NCI-H2081 treated with DMSO at 0.1 percent for 48 hours (cell line): ENCODE measurements around the gene HDGFL3.
"Not testable (repeated sequence)": the region's sequence is repeated elsewhere in the genome, so short reads cannot be mapped to it uniquely, and the experiment has no call there.

Experiments used
- DNase-seq: peaks from one replicate; lab custom pipeline; 2025; lab: John Stamatoyannopoulos, UW

HDGFL3 gene

DNA sequence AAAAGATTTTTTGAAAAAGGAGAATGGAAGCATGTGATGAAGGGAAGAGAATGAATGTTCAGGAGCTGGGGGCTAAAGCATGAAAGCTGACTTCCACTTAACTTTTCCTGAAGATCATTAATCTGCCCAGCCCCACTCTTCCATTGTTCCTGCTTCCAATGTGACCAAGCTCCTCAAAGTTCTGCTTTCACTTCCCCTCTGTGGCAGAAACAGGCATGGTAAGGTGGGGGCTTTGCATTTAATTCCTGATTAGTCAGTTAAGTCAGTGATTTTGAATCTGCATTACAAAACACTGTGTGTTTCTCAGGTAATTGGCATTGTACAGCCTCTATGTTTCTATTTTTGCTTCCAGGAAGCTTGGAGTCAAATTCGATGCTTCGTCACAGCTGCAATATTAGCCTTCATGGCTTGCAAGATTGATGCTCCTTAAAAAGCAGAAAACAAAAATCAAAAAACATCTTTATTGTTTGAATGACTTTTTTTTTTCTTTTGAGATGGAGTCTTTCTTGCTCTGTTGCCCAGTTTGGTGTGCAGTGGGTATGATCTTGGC, 107.5 kb downstream of the HDGFL3 start:
- DNase-seq, result no peak

DNA sequence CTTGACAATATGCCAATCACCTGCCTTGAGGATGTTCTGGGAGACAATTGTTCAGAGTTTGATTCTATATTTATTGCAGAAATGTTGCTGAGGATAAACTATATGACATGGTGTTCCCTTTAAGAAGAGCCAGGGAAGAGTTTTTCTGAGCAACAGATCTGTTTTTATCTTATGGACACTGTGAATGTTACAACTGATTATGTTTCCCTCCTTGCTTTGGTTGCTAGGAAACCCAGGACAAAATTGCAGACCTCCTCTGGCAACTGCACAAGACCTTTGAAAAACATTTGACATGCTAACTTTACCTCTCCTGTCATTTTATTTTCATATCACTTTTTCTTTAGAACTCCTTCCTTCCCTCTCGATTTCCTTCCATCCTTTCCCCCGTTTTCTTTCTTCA, 108.3 kb downstream of the HDGFL3 start:
- DNase-seq, result no peak

DNA sequence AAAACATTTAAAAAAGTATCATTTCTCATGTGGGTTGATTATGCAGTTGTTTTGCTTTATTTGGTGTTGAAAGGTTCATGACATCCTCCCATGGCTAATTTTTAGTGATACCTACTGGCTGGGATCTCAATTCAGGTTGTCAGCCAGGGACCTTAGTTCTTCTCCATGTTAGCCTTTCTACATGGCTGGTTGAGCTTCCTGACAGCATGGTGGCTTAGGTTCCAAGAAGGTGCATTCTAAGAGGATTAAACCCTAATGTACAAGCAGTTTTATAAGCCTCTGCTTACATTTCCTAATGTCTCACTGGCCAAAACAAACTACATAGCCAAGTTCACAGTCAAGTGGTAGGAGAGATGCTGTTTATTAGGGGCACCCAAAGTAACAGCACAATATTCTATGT, 109.5 kb downstream of the HDGFL3 start:
- DNase-seq, result no peak

DNA sequence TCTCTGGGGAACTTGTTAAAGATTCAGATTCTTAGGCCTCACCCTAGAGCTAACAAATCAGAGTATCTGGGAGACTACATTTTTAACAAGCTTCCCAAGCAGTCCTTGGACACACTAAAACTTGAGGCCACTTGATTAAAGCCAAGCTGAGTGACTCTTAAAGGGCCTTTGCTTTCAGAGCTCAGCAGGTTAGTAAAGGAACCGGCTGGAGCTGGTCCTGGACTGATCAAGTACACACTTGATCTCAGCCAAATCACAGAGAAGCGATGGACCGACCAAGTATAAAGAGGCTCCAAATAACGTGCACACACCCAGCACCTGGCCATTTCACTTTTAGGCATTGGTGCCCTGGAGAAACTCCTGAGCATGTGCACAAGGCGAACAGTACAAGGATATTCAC, 113.0 kb downstream of the HDGFL3 start:
- DNase-seq, result no peak

DNA sequence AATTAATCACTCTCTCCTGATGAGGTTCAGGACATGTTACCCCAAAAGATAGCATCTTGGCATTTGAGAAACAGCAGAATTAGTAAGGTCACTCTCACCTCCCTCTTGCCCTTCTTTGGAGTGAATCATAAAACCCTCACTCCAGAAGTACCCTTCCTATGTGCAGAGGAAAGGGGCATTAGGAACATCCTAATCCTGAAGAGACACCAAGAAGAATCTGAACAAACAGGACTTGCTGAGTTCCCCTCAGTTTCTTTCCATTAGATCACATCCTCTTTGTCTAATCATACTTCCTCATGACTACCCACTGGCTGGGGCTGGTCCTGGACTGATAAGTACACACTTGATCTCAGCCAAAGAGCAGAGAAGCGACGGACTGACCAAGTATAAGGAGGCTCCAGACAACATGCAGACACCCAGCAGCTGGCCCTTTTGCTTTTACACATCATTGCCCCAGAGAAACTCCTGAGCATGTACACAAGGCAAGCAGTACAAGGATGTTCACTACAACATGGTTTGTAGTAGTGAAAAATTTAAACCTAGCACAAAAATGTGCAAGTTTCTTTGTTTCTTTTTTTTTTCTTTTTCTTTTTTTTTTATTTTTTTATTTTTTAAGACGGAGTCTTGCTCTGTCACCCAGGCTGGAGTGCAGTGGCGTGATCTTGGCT, 115.2 kb downstream of the HDGFL3 start:
- no peak for DNase-seq

DNA sequence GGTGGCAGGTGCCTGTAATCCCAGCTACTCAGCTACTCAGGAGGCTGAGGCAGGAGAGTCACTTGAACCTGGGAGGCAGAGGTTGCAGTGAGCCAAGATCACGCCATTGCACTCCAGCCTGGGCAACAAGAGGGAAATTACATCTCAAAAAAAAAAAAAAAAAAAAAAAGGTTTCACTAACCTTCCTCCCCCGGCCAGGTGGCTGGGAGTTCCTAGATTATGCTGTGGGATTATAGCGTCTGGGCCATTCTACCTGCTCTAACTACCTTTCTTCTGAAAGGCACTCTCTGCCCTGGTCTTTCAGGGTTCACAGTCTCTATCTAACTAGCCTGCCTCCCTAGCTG, 115.7 kb downstream of the HDGFL3 start:
- not testable (repeated sequence) for DNase-seq

DNA sequence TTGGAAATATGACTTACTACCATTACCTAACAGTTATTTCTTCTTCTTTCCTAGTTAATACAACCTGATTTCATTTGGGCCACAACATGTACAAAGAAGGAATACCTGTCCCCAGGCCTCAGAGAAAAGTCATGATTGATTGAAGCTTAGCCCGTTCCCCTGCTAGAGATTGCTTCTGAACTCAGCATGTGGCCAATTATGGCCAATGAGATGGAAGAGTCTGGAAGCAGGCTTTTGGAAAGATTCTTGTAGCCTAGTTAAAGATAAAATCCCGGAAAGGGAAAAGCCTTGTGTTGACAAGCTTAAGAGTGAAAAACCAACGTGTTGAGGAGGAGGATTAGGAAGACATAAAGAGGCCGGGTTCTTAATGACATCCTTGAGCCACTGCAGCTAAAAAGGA, 117.2 kb downstream of the HDGFL3 start:
- no peak for DNase-seq

DNA sequence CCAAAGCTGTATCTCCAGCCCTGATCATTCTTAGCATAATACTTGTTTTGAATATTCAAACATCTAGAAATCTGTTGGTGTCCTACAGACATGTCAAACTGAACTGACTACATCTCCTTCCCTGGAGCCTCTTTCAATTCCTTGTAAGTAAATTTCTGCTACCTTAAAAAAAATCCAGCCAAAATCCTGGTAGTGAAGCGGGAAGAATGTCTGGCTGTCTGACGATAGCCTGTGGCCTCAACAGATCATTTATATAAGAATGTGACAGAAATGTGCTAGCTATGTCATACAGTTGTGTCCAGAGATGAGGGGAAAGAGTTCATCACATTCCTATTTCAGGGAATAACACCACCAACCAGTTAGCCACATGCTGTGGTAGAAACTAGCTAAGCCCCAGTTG, 118.7 kb downstream of the HDGFL3 start:
- no peak for DNase-seq

DNA sequence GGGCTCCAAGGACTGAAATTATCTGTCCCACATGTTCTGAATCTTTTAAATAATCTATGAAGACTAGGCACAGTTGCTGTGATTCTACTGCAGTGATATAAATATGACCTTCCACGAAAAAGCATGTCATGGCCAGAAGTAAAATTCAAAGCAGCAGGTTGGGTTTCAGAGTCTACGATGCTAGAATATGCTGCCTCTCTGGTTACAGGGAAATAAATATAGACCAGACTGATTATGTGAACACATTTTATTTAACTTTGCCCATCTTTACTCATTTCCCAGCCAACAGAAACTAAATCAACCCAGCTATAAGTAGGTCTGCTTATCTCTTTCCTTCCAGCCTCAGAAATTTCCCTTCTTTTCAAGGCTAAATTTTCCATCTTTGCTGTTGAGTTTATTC, 120.0 kb downstream of the HDGFL3 start:
- no peak for DNase-seq

DNA sequence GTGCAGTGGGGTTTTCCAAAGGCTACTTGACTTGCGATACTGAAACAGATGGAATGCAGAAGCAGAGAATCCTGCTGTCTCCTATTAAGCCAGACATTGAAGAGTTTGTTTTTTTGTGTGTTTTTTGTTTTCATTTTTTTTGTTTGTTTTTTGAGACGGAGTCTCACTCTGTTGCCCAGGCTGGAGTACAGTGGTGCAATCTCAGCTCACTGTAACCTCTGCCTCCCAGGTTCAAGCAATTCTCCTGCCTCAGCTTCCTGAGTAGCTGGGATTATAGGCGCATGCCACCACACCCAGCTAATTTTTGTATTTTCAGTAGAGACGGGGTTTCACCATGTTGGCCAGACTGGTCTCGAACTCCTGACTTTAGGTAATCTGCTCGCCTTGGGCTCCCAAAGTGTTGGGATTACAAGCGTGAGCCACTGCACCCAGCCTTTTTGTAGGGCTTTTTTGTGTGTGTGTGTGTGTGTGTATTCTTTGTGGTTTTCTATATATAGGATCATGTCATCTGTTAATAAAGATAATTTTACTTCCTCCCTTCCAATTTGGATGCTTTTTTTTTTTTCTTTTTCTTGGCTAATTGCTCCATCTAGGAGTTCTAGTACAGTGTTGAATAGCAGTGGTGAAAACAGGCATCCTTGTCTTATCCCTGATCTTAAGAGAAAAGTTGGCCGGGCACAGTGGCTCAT, 121.6 kb downstream of the HDGFL3 start:
- not testable (repeated sequence) for DNase-seq

DNA sequence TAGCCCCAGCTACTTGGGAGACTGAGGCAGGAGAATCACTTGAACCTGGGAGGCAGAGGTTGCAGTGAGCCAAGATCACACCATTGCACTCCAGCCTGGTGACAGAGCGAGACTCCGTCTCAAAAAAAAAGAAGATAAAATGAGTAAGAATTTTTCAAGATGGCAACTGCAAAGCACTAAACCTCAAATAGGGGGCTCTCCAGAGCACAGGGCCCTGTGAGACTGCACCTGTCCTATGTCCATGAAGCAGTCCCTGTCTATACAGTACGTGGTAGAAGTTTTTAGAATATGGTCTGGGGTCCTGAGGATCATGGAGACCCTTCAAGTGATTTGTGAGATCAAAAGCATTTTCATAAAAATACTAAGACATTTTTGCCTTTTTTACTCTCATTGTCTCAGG, 122.2 kb downstream of the HDGFL3 start:
- DNase-seq, result not testable (repeated sequence)

DNA sequence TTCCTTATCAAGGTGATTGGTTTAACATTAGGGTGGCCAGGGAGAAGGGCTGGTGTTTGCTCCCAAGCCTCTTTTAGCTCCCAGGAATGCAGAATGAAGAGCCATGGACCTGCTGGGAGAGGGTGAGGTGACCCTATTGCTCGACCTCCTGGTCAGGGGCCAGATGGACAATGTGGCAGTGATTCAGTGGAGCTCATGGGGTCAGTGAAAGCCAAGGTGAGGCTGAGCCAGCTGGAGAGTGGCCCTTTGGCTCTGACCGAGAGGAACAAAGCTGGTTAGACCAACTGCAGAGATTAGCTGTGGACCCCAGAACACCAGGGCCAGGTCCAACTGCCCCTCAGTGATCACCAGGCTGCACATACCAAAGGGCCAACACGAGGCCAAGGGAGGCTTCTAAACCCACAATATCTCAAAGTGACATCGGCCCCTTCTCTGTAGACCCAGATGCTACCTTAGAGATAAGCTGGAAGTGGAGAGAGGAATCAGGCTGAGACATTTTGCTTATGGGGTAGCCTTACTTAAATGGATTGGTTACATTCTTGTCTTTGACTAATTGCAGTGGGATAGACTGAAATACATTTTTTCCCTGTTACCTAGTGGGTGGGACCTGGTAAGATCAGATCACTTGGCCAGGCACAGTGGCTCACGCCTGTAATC, 124.8 kb downstream of the HDGFL3 start:
- no peak for DNase-seq

DNA sequence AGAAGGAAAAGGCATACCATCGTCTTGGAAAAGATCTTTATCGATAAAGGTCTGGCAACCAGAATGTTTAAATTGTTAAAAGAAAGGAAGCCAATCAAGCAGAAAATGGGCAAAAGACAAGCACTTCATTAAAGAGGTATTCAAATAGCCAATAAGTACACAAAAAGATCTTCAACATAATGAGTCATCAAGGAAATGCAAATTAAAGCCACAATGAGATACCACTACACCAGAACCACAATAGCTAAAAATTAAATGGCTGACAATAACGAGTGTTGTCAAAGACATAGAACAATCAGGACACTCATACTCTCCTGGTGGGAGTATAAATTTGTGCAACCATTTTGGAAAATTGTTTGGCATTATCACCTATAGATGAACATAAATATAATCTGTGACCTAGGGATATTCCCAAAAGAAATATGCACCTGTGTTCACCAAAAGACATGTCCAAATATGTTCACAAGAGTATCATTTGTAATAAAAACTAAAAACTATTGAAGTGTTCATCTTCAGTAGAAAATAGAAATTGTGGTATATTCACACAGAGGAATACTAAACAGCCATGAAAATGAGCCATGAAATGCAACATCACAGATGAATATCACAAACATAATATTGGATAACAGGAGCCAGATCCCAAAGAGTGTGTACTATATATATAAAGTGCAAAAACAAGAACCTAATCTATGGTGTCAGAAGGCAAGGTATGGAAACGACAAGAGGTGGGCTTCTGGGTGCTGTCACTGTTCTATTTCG, 126.2 kb downstream of the HDGFL3 start:
- no peak for DNase-seq

DNA sequence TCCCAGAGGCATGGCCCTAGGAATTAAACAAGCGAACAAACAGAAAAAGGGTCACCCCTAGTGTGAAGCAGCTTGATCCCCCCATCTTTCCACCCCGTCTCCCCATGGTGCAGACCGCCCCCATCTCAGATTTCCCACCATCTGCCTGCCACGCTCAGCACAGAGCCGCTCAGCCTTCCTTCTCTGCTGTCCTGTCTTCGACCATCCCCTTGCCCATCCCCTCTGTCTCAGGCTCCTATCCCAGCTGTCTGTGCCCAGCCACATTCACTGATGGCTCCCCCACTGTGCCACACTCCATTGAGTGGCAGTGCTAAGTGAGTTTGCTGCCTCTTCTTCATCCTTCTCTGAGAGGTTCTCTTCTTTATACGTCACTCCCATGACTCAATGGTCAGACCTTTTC, 128.9 kb downstream of the HDGFL3 start:
- no peak for DNase-seq
